ENCODE results near the gene DIPK2B. TPM values are rescaled to one million over a fixed set of nuclear protein-coding genes. Genes with fewer than 3 reads are reported as not detected.

DIPK2B gene
- total RNA-seq, 2 experiments from 2014 or later: not detected

DNA sequence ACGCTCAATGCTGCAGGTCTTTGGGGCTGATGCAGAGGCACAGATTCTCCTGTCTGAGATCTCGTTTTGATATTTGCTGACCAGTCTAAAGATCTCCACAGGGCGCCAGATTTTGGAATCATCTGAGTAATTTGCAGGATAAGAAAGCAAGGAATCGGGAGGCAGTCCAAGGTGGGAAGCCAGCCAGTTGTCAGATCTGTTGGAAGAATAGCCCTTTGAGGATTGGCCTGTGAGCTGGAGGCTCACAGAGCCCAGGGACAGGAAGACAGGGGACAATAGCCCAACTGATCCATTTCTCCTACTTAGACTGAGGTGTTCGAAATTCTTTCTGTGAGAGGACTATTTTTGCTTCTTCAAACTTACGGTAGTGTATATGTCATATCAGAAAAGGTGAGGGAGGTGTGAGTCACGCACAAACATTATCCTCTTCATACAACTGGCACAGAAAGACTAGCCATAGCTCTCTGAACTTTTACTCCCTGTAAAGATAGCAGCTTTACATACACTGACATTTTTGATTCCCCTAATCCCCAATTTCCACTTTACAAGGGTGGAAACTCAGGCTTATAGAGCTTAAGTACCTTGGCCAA lies 8.8 kb downstream of the DIPK2B start:
- peaks cover 25% of the 10 kb centered on the region for H3K4me1 Mint-ChIP-seq (ENCODE audit: low read depth)
- H3K27ac Mint-ChIP-seq: peak overlapping the region; percentile 68
- no peaks in the 10 kb centered on the region for H3K36me3 Mint-ChIP-seq
- ChIA-PET CTCF (no interaction called here), POLR2A (no interaction called here)
- no peaks in the 10 kb centered on the region for H3K9me3 Mint-ChIP-seq
- no peaks in the 10 kb centered on the region for H3K27me3 Mint-ChIP-seq
- intact Hi-C loops (cut with micrococcal nuclease): no loop called here
- DNase-seq: no peak
- no peak overlapping the region for H3K4me3 Mint-ChIP-seq

- peak; percentile 22 for DNase-seq
- Mint-ChIP-seq H3K27ac (peak overlapping the region; percentile 68), H3K4me1 (ENCODE audit: low read depth) (peaks cover 25% of the 10 kb centered on the region), H3K36me3 (no peaks in the 10 kb centered on the region), H3K27me3 (no peaks in the 10 kb centered on the region), H3K4me3 (no peak overlapping the region), H3K9me3 (no peaks in the 10 kb centered on the region)
- POLR2A ChIA-PET: no interaction called here
- intact Hi-C loops (cut with micrococcal nuclease): no loop called here
- CTCF ChIA-PET: no interaction called here
Observed at GRCh38 chrX:45191383-45191782, 9.3 kb downstream of the DIPK2B start.

- CTCF ChIA-PET: interaction anchor here (0.7 to 2.4 kb wide), 6 partner anchors 15 to 1229 kb away, joined by 3 to 9 read pairs (median 5); no protein-coding TSS in a partner anchor
- intact Hi-C loops (cut with micrococcal nuclease): no loop called here
- H3K4me3 Mint-ChIP-seq: peak overlapping the region; percentile 73
- no peak for DNase-seq
- no peaks in the 10 kb centered on the region for H3K9me3 Mint-ChIP-seq
- H3K36me3 Mint-ChIP-seq: no peaks in the 10 kb centered on the region
- POLR2A ChIA-PET: no interaction called here
- peaks cover 25% of the 10 kb centered on the region for H3K4me1 Mint-ChIP-seq (ENCODE audit: low read depth)
- no peaks in the 10 kb centered on the region for H3K27me3 Mint-ChIP-seq
- H3K27ac Mint-ChIP-seq: no peak overlapping the region
Observed at GRCh38 chrX:45187731-45188130, 12.9 kb downstream of the DIPK2B start.

DNA sequence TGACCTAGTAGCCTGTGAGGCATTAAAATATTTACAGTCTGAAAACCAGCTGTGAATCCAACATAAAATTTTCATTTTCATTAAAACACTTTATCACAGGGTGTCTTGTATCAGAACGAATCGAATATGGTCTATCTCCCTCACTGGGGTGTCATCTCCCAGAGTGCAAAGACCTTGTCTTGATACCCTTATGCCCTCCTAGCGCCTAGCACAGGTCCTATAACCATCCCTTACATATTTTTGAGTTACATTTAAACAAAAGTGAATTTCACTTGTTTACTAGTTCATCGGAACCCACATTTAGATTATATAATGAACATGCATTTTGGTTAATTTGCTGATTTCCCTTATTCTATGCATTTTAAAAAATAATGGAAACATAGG lies 14.0 kb downstream of the DIPK2B start:
- intact Hi-C loops (cut with micrococcal nuclease): no loop called here
- Mint-ChIP-seq H3K27ac (no peak overlapping the region), H3K36me3 (no peaks in the 10 kb centered on the region), H3K4me1 (ENCODE audit: low read depth) (peaks cover 18% of the 10 kb centered on the region), H3K27me3 (no peaks in the 10 kb centered on the region), H3K4me3 (no peak overlapping the region), H3K9me3 (no peaks in the 10 kb centered on the region)
- POLR2A ChIA-PET: interaction anchor here (1.5 kb wide), 1 partner anchor 314 kb away, joined by 4 read pairs; the partner anchor contains the start of gene KDM6A
- no peak for DNase-seq
- CTCF ChIA-PET: interaction anchor here (0.9 to 2.4 kb wide), 7 partner anchors 9 to 1228 kb away, joined by 3 to 9 read pairs (median 5); no protein-coding TSS in a partner anchor

DNA sequence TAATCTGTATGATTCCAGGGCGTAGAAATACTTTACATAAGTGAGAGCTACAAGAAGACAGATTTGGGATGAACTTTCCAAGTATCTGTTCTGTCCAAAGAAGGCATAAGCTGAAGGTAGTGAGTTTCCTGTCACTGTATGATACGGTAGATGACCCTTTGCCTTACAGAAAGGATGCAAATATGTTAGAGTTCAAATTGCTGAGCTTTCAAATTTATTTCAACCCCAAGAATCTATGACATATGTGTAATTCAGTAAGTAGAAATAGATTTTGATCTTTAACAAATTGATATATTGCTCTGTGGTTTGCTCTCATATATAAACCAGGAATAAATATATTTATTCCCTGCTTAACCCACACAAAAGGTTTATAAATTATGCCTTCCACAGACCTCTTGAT lies 16.5 kb downstream of the DIPK2B start:
- Mint-ChIP-seq H3K4me1 (ENCODE audit: low read depth) (peaks cover 5% of the 10 kb centered on the region), H3K27me3 (no peaks in the 10 kb centered on the region), H3K36me3 (no peaks in the 10 kb centered on the region), H3K4me3 (no peak overlapping the region), H3K9me3 (peaks cover 4% of the 10 kb centered on the region), H3K27ac (no peak overlapping the region)
- CTCF ChIA-PET: no interaction called here
- intact Hi-C loops (cut with micrococcal nuclease): no loop called here
- POLR2A ChIA-PET: no interaction called here
- no peak for DNase-seq

GRCh38 chrX:45172890-45173289 lies 27.8 kb downstream of the DIPK2B start:
- peak; percentile 14 for DNase-seq
- Mint-ChIP-seq H3K27me3 (no peaks in the 10 kb centered on the region), H3K4me1 (ENCODE audit: low read depth) (no peaks in the 10 kb centered on the region), H3K27ac (no peak overlapping the region), H3K4me3 (no peak overlapping the region), H3K9me3 (no peaks in the 10 kb centered on the region), H3K36me3 (no peaks in the 10 kb centered on the region)
- CTCF ChIA-PET: interaction anchor here (1.5 kb wide), 1 partner anchor 15 kb away, joined by 9 read pairs; no protein-coding TSS in a partner anchor
- POLR2A ChIA-PET: no interaction called here
- intact Hi-C loops (cut with micrococcal nuclease): no loop called here

DNA sequence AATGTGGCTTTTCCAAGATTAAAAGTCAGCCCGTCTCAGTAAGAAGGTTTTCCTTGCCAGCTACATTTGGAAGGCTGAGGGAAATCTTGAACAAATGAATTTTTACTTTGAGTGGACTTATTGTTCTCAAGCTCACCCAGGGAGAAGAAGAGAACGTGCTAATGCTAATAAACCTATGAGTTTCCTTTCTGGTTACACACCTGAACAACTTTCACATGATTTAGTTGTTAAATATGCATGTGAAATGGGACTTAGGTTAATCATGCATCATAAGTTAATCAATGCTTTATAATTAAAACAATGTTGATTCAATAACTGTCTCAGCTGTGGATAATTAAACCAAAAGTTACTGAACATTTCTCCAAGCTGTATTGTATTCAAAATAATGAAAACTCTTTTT lies 33.9 kb downstream of the DIPK2B start:
- ChIA-PET POLR2A (no interaction called here), CTCF (no interaction called here)
- DNase-seq: no peak
- no peak overlapping the region for H3K4me3 Mint-ChIP-seq
- no peaks in the 10 kb centered on the region for H3K27me3 Mint-ChIP-seq
- no peak overlapping the region for H3K27ac Mint-ChIP-seq
- no peaks in the 10 kb centered on the region for H3K36me3 Mint-ChIP-seq
- H3K9me3 Mint-ChIP-seq: no peaks in the 10 kb centered on the region
- no peaks in the 10 kb centered on the region for H3K4me1 Mint-ChIP-seq (ENCODE audit: low read depth)
- intact Hi-C loops (cut with micrococcal nuclease): no loop called here

GRCh38 chrX:45165726-45166125 lies 35.0 kb downstream of the DIPK2B start:
- DNase-seq: no peak
- Mint-ChIP-seq H3K9me3 (peaks cover 3% of the 10 kb centered on the region), H3K27ac (no peak overlapping the region), H3K27me3 (no peaks in the 10 kb centered on the region), H3K36me3 (no peaks in the 10 kb centered on the region), H3K4me1 (ENCODE audit: low read depth) (no peaks in the 10 kb centered on the region), H3K4me3 (no peak overlapping the region)
- POLR2A ChIA-PET: no interaction called here
- CTCF ChIA-PET: no interaction called here
- intact Hi-C loops (cut with micrococcal nuclease): no loop called here

- ChIA-PET POLR2A (no interaction called here), CTCF (no interaction called here)
- DNase-seq: no peak
- Mint-ChIP-seq H3K36me3 (no peaks in the 10 kb centered on the region), H3K4me3 (no peak overlapping the region), H3K27me3 (no peaks in the 10 kb centered on the region), H3K9me3 (peaks cover 7% of the 10 kb centered on the region), H3K27ac (no peak overlapping the region), H3K4me1 (ENCODE audit: low read depth) (no peaks in the 10 kb centered on the region)
- intact Hi-C loops (cut with micrococcal nuclease): no loop called here
Observed at GRCh38 chrX:45164995-45165394, 35.7 kb downstream of the DIPK2B start.

- Mint-ChIP-seq H3K4me1 (ENCODE audit: low read depth) (no peaks in the 10 kb centered on the region), H3K36me3 (no peaks in the 10 kb centered on the region), H3K9me3 (peaks cover 7% of the 10 kb centered on the region), H3K27me3 (no peaks in the 10 kb centered on the region), H3K27ac (no peak overlapping the region), H3K4me3 (no peak overlapping the region)
- ChIA-PET POLR2A (no interaction called here), CTCF (no interaction called here)
- intact Hi-C loops (cut with micrococcal nuclease): no loop called here
- no peak for DNase-seq
Observed at GRCh38 chrX:45164021-45164621, 36.6 kb downstream of the DIPK2B start.

DNA sequence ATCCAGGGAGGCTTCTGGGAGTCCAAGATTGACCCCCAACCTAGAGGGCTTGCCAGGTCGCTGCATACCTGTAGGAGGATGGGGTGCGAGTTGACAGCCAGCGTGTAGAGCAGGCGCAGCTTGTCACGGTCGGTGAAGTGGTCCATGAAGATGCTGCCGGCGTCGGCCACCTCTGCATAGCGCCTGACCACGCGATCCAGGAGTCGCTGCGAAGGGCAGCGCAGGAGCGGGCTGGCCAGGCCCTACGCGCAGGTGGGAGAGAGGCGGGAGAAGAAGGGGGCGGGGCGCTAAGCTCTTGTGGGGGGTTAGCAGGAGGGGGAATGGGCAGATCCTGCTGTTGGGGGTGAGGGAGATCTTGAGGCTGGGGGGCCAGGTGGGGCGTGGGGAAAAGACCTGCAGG lies 43.0 kb downstream of the DIPK2B start:
- Mint-ChIP-seq H3K27ac (no peak overlapping the region), H3K4me1 (ENCODE audit: low read depth) (no peaks in the 10 kb centered on the region), H3K36me3 (no peaks in the 10 kb centered on the region), H3K4me3 (no peak overlapping the region), H3K27me3 (no peaks in the 10 kb centered on the region), H3K9me3 (peaks cover 7% of the 10 kb centered on the region)
- ChIA-PET CTCF (no interaction called here), POLR2A (no interaction called here)
- DNase-seq: no peak
- intact Hi-C loops (cut with micrococcal nuclease): no loop called here

DNA sequence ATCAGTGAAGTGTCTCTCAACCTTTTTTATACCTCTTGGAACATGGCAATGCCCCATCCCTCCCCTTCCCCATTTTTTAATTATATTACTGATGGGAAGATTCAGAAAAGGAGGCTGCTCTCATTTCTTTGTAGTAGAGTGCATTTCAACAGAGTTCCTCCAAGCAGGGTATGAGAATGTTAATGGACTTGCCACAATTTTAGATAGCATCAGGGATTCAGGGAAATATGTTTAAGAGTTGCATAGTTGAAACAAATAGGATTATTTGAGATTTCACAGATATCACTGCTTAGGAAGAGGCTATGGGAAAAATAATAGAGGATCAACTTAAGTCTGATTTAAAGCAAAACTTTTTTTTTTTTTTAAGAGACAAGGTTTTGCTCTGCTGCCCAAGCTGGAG lies 46.2 kb downstream of the DIPK2B start:
- H3K4me1 Mint-ChIP-seq (ENCODE audit: low read depth): no peaks in the 10 kb centered on the region
- POLR2A ChIA-PET: no interaction called here
- CTCF ChIA-PET: no interaction called here
- no peak overlapping the region for H3K4me3 Mint-ChIP-seq
- H3K9me3 Mint-ChIP-seq: no peaks in the 10 kb centered on the region
- H3K36me3 Mint-ChIP-seq: no peaks in the 10 kb centered on the region
- DNase-seq: no peak
- no peaks in the 10 kb centered on the region for H3K27me3 Mint-ChIP-seq
- H3K27ac Mint-ChIP-seq: no peak overlapping the region
- intact Hi-C loops (cut with micrococcal nuclease): no loop called here

- Mint-ChIP-seq H3K9me3 (no peaks in the 10 kb centered on the region), H3K27me3 (no peaks in the 10 kb centered on the region), H3K4me3 (no peak overlapping the region), H3K36me3 (no peaks in the 10 kb centered on the region), H3K4me1 (ENCODE audit: low read depth) (no peaks in the 10 kb centered on the region), H3K27ac (no peak overlapping the region)
- CTCF ChIA-PET: no interaction called here
- POLR2A ChIA-PET: no interaction called here
- DNase-seq: no peak
- intact Hi-C loops (cut with micrococcal nuclease): no loop called here
Observed at GRCh38 chrX:45154033-45154360, 46.7 kb downstream of the DIPK2B start.
